HG02588 (cell line): Measurements from ENCODE around the gene SPACA6.
"Not testable (repeated sequence)": the region's sequence is repeated elsewhere in the genome, so short reads cannot be mapped to it uniquely, and the experiment has no call there.

Experiments
- ATAC-seq: cut with Tn5 transposase; IDR thresholded peaks from one replicate; pipeline ENCODE4 v1.9.1; 2021; ENCODE audit warnings: mild to moderate bottlenecking, moderate library complexity; ENCODE audit not compliant: unreplicated experiment

The SPACA6 gene

DNA sequence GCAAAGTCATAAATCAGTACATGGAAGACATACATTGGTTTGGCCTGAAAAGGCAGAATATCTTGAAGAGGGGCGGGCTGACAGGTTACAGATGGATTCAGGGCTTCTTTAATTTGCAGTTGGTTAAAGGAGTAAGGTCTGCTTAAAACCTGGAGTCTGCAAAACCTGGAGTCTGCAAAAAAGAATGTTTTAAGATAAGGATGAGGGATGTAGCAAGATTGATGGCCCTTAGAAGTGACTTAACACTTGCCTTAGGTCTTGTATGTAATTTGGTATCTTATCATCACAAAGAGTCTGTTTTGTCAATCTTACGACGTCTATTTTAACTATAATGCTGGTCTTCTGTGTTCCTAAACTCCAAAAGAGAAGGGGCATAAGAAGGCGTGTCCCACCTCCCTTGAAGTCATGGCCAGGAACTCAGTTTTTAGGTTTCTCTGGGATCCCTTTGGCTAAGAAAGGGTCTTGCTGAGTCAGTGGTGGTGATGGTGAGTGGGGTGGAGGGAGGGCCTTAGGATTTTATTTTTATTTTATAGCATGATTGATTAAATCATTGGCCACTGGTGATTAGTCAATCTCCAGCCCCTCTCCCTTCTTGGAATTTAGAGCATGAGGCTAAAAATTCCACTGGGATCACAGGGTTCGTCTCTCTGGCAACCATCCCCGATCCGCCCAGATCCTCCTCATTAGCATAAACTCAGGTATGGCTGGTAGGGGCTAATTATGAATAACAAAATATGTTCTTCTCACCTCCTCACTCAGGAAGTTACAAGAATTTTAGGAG lies 40.8 kb downstream of the SPACA6 start:
- ATAC-seq = no peak

DNA sequence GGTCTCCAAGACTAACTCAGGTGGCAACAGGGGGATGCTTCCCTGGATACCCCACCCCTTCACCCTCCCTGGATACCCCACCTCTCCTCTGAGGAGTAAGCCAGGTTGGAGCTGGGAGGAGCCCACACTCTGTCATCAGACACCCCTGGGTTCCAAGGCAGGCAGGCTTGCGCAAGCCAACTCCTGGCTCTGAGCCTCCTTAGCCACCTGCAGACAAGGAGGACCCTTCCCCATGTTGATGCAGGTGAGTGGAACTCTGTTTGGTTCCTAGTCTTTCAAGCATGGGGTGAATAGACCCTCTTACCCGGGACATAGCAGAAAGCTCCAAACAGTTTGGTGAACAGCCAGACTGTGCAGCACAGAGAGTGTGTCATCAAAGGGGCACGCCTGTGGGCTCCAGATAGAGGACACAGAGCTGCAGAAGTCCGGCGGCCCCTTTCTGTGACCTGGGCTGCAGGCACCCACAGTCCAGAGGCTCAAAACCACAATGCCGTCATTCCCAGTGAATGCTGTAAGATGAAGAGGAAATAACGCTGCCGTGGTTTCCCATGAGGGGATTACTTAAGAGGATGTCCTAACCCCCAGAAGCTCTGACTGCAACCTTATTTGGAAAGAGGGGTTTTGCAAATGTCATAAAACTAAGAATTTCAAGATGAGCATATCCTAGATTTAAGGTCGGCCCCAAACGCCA lies 42.8 kb downstream of the SPACA6 start:
- ATAC-seq = no peak

DNA sequence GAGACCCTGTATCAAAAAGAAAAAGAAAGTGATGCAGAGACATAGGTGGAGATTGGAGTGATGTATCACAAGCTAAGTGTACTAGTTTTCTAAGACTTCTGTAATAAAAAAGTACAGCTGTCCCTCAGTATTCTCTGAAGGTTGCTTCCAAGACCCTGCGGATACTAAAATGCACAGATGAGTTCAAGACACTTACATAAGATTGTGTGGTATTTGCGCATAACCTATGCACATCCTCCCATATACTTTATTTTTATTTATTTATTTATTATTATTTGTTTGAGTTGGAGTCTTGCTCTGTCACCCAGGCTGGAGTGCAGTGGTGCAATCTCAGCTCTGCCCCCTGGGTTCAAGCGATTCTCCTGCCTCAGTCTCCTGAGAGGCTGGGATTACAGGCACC lies 44.3 kb downstream of the SPACA6 start:
- ATAC-seq = no peak

DNA sequence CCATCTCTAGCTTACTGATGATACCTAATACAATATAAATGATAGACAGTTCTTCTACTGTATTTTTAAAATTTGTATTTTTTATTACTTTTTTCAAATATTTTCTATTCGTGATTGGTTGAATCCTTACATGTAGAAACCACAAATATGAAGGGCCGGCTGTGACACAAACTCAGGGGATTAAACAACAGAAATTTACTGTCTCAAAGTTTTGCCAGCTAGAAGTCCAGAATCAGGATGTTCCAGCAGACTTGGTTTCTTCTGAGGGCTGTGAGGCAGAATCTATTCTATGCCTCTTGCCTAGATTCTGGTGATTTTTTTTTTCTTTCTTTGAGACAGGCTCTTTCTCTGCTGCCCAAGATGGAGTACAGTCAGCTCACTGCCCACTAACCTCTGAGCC lies 44.8 kb downstream of the SPACA6 start:
- no peak for ATAC-seq

DNA sequence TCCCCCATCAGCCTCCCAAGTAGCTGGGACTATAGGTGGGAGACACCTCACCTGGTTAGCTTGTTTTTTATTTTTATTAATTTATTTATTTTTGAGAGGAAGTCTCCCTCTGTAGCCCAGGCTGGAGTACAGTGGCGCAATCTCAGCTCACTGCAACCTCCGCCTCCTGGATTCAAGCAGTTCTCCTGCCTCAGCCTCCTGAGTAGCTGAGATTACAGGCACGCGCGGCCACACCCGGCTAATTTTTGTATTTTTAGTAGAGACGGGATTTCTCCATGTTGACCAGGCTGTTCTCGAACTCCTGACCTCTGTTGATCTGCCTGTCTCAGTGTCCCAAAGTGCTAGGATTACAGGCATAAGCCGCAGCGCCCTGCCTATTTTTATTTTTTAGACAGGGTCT lies 45.4 kb downstream of the SPACA6 start:
- not testable (repeated sequence) for ATAC-seq

DNA sequence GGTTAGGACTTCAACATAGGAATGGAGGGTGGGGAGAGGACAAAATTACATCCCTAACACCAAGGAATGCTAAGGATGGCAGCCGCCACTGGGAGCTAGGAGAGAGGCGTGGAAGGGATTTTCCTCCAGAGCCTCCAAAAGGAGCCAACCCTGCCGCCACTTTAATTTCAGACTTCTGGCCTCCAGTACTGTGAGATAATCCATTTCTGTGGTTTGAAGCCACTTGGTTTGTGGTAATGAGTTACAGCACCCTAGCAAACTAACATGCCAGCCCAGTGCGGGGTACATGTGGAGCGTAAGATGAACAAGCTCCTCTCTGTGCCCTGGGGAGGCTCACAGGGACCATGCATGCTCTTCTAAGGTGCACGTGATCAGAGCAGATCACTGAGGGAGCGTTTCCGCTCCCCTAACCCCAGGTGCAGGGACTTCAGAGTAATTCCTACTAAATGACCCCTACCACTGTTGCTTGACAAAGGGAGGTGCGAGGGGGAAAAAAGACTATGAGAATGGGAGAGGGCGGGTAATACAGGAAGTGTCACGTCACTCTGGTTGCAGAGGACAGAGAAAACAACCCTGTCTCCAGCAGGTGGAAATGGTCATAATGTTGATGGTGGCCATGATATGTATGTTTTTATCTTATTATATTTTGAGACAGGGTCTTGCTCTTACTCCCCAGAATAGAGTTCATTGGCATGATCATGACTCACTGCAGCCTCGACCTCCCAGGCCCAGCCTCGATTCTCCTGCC lies 46.5 kb downstream of the SPACA6 start:
- no peak for ATAC-seq

DNA sequence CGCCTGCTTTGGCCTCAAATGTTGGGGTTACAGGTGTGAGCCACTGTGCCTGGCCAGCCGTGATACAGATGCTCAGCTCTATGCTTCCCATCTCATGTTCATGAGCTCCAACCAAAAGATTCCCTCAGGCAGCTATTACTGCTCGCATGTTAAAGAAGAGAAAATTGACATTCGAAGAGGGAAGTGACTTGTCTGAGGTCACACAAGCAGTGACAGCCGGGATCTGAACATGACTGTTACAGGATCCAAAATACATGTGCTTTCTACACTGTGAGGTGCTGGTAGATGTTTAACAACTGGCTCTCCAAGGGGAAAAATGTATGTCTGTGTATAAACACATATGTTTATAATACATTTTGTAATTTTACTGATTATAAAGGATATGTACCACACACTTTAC lies 47.2 kb downstream of the SPACA6 start:
- ATAC-seq = no peak

DNA sequence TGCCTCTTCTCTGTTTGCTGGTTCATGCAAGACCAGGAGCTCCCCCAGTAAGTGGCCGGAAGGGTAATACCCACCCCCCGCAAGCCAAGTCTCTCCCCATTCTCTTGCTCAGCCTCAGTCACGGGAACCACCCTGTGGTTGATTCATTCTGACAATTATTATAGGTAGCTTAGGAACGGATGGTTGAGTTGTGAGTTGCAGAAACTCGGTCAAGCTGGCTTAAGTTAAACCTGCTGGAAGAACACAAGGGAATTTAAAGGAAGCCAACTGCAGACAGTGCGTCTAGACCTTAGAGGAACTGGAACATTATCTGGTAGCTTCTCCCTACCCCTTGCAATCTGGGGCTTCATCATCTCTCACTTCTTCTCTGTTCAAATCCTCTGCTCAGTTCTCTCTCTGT lies 49.7 kb downstream of the SPACA6 start:
- ATAC-seq = no peak

DNA sequence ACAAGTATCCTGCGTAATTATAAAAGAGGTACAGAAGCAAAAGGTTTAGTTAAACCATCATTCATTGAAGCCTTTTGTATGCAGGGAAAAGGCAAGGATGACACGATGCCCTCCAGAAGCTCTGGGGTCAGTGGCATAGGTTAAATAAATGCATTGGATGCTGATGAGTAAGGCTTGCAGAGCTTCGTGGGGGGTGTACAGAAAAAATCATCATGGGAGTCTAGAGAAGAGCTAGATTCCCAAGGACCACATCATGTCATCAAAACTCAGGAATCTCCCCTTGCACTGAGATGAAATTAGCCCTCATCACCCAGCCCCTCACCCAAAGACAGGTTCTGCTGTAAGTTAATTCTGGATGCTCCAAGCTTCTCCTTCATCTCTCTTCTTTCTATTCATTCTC lies 50.3 kb downstream of the SPACA6 start:
- ATAC-seq = no peak

DNA sequence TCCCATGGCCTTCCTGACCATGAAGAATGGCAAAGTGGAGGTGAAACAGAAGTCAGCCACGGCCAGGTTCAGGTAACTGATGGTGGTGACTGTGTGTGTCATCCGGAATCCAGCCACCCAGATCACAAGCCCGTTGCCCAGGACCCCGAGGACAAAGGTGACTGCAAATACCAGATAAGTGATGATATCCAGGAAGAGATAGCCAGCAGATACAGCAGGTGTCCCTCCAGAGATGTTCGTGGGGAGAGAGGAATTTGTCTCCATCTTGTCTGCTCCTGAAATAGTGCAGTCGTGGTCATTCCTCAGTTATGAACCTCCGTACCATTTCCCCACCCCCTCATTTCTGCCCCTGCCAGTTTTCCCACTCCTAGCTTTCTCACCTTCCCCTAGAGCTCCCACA lies 53.6 kb downstream of the SPACA6 start:
- ATAC-seq = no peak

DNA sequence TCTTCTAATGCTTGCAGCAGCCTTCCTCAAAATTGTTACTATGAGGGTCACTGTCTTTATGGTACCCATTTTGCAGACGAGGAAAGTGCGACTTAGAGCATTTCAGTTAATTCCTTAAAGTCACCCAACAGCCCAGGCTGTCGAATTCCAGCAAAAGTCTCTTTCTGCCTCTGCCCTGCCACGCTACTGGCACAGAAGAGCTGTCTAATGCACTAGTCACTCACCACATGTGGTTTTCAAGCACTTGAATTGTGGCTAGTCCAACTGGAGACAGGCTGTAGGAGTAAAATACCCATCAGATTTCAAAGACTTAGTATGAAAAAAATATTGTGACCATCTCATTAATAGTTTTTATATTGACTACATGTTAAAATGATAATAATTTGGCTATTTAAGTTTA lies 56.8 kb downstream of the SPACA6 start:
- ATAC-seq = no peak

DNA sequence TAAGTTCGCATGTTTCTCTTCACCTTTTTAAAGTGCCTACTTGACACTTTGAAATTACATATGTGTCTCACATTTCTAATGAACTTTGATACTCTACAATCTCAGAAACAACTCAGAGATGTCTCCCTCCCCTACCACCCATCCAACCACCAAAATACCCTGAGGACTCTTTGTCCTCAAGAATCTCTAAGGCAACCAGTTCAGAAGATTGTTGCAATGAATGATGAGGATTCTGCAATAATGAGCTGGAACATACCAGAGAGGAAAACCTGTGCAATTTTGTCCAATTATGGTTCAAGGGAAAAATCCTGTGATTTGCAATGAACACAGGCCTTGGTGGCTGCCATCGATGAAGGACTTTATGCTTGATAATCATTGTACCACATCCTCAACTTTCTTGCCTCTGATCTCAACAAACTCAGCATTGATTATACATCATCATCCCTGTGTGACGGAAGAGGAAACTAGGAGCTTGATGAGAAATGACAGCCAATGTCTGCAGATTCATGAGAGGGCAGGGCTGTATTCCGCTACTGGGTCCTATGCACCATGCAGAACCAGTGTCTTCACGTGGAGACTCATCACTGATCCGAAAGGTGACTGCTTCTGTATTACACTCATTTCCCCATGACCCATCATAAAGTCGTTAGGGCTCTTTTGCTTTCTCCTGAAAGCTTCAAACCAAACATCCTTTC lies 57.4 kb downstream of the SPACA6 start:
- ATAC-seq = no peak

DNA sequence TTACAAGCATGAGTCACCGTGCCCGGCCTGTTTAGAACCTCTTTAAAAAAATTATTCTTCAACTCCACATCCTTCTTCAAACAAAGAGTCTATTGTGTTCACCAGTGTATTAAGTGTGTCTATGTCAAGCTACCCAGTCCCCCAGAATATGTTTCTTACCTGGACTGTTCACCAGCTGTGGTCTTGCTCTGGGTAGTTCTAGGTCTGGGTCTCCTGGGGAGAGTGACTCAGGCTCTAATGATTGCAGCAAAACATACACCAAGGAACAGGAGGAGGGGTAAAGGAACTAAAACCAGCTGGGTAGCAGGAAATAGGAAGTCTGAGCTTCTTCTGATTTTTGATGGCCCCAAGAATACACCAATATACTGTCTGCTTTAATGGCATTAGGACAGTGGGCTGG lies 58.5 kb downstream of the SPACA6 start, which contains the start of gene FPR1:
Gene FPR1 (minus strand): TSS at position 224 of the 400 bp plus-strand sequence. CDS start 4,884 bp downstream, outside the sequence.
- no peak for ATAC-seq

DNA sequence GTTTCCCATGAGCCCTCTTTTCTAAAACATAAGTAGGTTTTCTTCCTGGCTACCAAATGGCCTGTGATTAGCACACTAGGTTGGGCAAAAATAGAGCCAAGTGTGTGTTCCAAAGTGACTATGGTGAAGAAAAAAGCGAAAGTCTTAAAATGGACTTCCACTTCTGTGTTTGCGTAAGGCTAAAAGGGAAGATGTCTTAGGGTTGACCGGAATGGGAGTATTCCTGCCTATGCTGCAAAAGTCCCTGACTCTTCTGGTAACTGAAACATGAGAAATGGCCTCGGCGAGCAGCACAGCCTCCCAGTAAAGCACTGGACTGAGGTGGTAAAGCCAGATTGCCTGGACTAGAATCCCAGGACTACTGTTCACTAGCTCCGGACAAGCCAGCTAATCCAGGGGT lies 61.0 kb downstream of the SPACA6 start:
- no peak for ATAC-seq

DNA sequence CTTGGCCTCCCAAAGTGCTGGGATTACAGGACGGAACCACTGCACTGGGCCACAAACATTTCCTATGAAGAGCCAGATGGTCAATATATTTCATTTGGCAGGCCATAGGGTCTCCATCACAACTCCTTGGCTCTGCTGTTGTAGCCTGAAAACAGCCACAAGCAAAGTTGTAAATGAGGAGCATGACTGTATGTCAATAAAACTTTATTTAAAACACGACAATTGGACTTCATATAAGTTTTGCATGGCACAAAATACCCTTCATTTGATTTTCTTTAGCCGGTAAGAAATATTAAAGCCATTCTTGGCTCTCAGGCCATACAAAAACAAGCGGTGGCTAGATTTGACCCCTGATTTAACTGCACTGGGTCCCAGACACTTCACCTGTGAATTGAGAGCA lies 61.6 kb downstream of the SPACA6 start:
- ATAC-seq = no peak
